IMR-90 (cell line): ENCODE data around the gene MAGI2. TPM values are rescaled to one million over a fixed set of nuclear protein-coding genes. Genes with fewer than 3 reads are reported as not detected.

Experiments used
- ATAC-seq: fragments of 200-7000 bp; cut with Tn5 transposase; 2 replicates; pipeline ENCODE4 v1.9.1; 2020; ENCODE audit warnings: low read depth, mild to moderate bottlenecking, moderate library complexity
- BruUV-seq: library from RNA; stranded (reverse); fragments of 400-500 nt; replicated peaks from 2 replicates; lab custom pipeline; 2021; lab: Mats Ljungman, UMichigan
- CTCF ChIA-PET: fragments of 300-600 bp; formaldehyde crosslinking; extraction: SDS; loops from one replicate; lab custom pipeline; 2021; ENCODE audit warnings: antibody characterized with exemption; lab: Yijun Ruan, JAX
- POLR2A ChIA-PET: fragments of 300-600 bp; sonication (Branson Sonifier 250); formaldehyde crosslinking; loops from one replicate; lab custom pipeline; 2022; ENCODE audit warnings: antibody characterized with exemption; ENCODE audit not compliant: unreplicated experiment; lab: Charles Lee
- DNase-seq: peaks from one replicate; pipeline ENCODE4 v3.0.0; 2013
- H2AFZ ChIP-seq: replicated peaks from 2 replicates; pipeline ENCODE3; 2013; ENCODE audit warnings: low read length, mild to moderate bottlenecking; ENCODE audit not compliant: poor library complexity
- H2AK5ac ChIP-seq: 2 replicates; pipeline ENCODE4 v1.6.1; 2013; ENCODE audit warnings: low read depth, low read length, inconsistent platforms
- H2AK9ac ChIP-seq: replicated peaks from 2 replicates; pipeline ENCODE3; 2013; ENCODE audit warnings: mild to moderate bottlenecking, low read depth, low read length, moderate library complexity; ENCODE audit not compliant: poor library complexity
- H2BK120ac ChIP-seq: 2 replicates; pipeline ENCODE4 v1.6.1; 2013; ENCODE audit warnings: low read depth, low read length, inconsistent platforms
- H2BK15ac ChIP-seq: 3 replicates; pipeline ENCODE4 v1.6.1; 2013; ENCODE audit warnings: low read depth, low read length, inconsistent platforms
- H2BK20ac ChIP-seq: 2 replicates; pipeline ENCODE4 v1.6.1; 2013; ENCODE audit warnings: low read depth, mild to moderate bottlenecking, inconsistent platforms, low read length, moderate library complexity
- H2BK5ac ChIP-seq: 2 replicates; pipeline ENCODE4 v1.6.1; 2013; ENCODE audit warnings: mild to moderate bottlenecking, low read depth, low read length, inconsistent platforms; ENCODE audit not compliant: poor library complexity, severe bottlenecking
- H3K14ac ChIP-seq: replicated peaks from 2 replicates; pipeline ENCODE4 v1.6.1; 2013; ENCODE audit warnings: low read depth, low read length, inconsistent platforms
- H3K18ac ChIP-seq: 2 replicates; pipeline ENCODE4 v1.6.1; 2013; ENCODE audit warnings: low read depth, low read length, control low read depth
- H3K23ac ChIP-seq: 2 replicates; pipeline ENCODE4 v1.6.1; 2013; ENCODE audit warnings: low read depth, low read length, inconsistent platforms
- H3K27ac ChIP-seq: 2 replicates; pipeline ENCODE4 v1.5.1; 2013; ENCODE audit warnings: mild to moderate bottlenecking, control low read depth, low read length; ENCODE audit not compliant: insufficient read depth
- H3K27me3 ChIP-seq: 2 replicates; pipeline ENCODE4 v1.6.1; 2013; ENCODE audit warnings: low read length; ENCODE audit not compliant: control insufficient read depth, insufficient read depth
- H3K36me3 ChIP-seq: 2 replicates; pipeline ENCODE4 v1.6.1; 2013; ENCODE audit warnings: low read length, mixed read lengths; ENCODE audit not compliant: control insufficient read depth, insufficient read depth
- H3K4ac ChIP-seq: 2 replicates; pipeline ENCODE4 v1.6.1; 2013; ENCODE audit warnings: low read depth, low read length, inconsistent platforms
- H3K4me1 ChIP-seq: 2 replicates; pipeline ENCODE4 v1.6.1; 2013; ENCODE audit warnings: low read length, mixed read lengths; ENCODE audit not compliant: control insufficient read depth, insufficient read depth
- H3K4me2 ChIP-seq: 2 replicates; pipeline ENCODE4 v1.6.1; 2013; ENCODE audit warnings: low read depth, mild to moderate bottlenecking, control low read depth, low read length, moderate library complexity
- H3K4me3 ChIP-seq: 2 replicates; pipeline ENCODE4 v1.5.1; 2013; ENCODE audit warnings: low read depth, mild to moderate bottlenecking, control low read depth, low read length, moderate library complexity; ENCODE audit not compliant: insufficient read depth
- H3K56ac ChIP-seq: 2 replicates; pipeline ENCODE4 v1.6.1; 2013; ENCODE audit warnings: low read length, inconsistent platforms; ENCODE audit not compliant: insufficient read depth; ENCODE audit errors: extremely low read depth
- H3K79me1 ChIP-seq, 2 experiments: 2 replicates each; pipeline ENCODE4 v1.6.1; 2013; ENCODE audit warnings: low read length in 2 of 2, inconsistent platforms in 1 of 2, low read depth in 1 of 2
- H3K9ac ChIP-seq: 2 replicates; pipeline ENCODE4 v1.6.1; 2013; ENCODE audit warnings: low read depth, low read length, control low read depth
- H3K9me1 ChIP-seq: 2 replicates; pipeline ENCODE4 v1.6.1; 2013; ENCODE audit warnings: low read length, inconsistent platforms; ENCODE audit not compliant: insufficient read depth
- H3K9me3 ChIP-seq: 2 replicates; pipeline ENCODE4 v1.6.1; 2013; ENCODE audit warnings: low read length; ENCODE audit not compliant: control insufficient read depth, insufficient read depth
- H4K20me1 ChIP-seq: 2 replicates; pipeline ENCODE4 v1.6.1; 2013; ENCODE audit warnings: low read length, inconsistent platforms; ENCODE audit not compliant: insufficient read depth
- H4K5ac ChIP-seq: 2 replicates; pipeline ENCODE4 v1.6.1; 2013; ENCODE audit warnings: mild to moderate bottlenecking, low read depth, low read length, control low read depth
- H4K8ac ChIP-seq, 2 experiments: 2 replicates each; pipeline ENCODE4 v1.6.1; 2013; ENCODE audit warnings: low read depth in 2 of 2, low read length in 2 of 2, control low read depth in 1 of 2, inconsistent platforms in 1 of 2
- H4K91ac ChIP-seq: 2 replicates; pipeline ENCODE4 v1.6.1; 2013; ENCODE audit warnings: low read depth, low read length, inconsistent platforms; ENCODE audit not compliant: insufficient read depth
- BHLHE40 ChIP-seq: fragments of 150-350 bp; IDR thresholded peaks from 2 replicates; pipeline ENCODE4 v1.6.1; 2016; ENCODE audit warnings: mild to moderate bottlenecking, low read depth, low read length
- CEBPB ChIP-seq: IDR thresholded peaks from 2 replicates; pipeline ENCODE4 v1.6.1; 2012; ENCODE audit warnings: low read depth, low read length, improper control_type of control experiment
- CHD1 ChIP-seq: IDR thresholded peaks from 2 replicates; pipeline ENCODE4 v1.6.1; 2012; ENCODE audit warnings: low read depth, low read length, improper control_type of control experiment
- FOS ChIP-seq: fragments of 150-350 bp; IDR thresholded peaks from 2 replicates; pipeline ENCODE4 v1.6.1; 2016; ENCODE audit warnings: low read depth, low read length
- MAFK ChIP-seq: IDR thresholded peaks from 2 replicates; pipeline ENCODE4 v1.6.1; 2012; ENCODE audit warnings: low read depth, low read length, improper control_type of control experiment
- MAZ ChIP-seq: IDR thresholded peaks from 2 replicates; pipeline ENCODE4 v1.6.1; 2012; ENCODE audit warnings: low read depth, mild to moderate bottlenecking, low read length, improper control_type of control experiment, moderate library complexity, borderline replicate concordance
- NFE2L2 ChIP-seq: fragments of 150-350 bp; IDR thresholded peaks from 2 replicates; pipeline ENCODE4 v1.6.1; 2016; ENCODE audit warnings: low read depth, mild to moderate bottlenecking, low read length
- POLR2A ChIP-seq: IDR thresholded peaks from 2 replicates; pipeline ENCODE4 v1.6.1; 2012; ENCODE audit warnings: mild to moderate bottlenecking, low read depth, low read length
- RAD21 ChIP-seq: IDR thresholded peaks from 2 replicates; pipeline ENCODE4 v1.6.1; 2012; ENCODE audit warnings: low read length, improper control_type of control experiment
- RFX5 ChIP-seq: IDR thresholded peaks from 2 replicates; pipeline ENCODE4 v1.8.0; 2012; ENCODE audit warnings: low read depth, mild to moderate bottlenecking, low read length, moderate library complexity
- SMC3 ChIP-seq: fragments of 150-350 bp; IDR thresholded peaks from 2 replicates; pipeline ENCODE4 v1.6.1; 2016; ENCODE audit warnings: low read depth, mild to moderate bottlenecking, antibody characterized with exemption, low read length, moderate library complexity
- whole genome bisulfite sequencing, 2 experiments: methylation state at CpG; one replicate each; pipeline versions ENCODE4 v1.1.5 to v1.1.7; 2013; ENCODE audit warnings: missing lambda C conversion rate in 2 of 2; ENCODE audit not compliant: insufficient read length in 1 of 2; ENCODE audit errors: extremely low coverage in 2 of 2; 5-methylcytosine and 5-hydroxymethylcytosine counted together
- dilution Hi-C: fragments of 300-500 bp; cut with HindIII; formaldehyde crosslinking; loops from one replicate; pipeline ENCODE4 v1.14.3; 2018; ENCODE audit warnings: low sequenced_read_pairs; ENCODE audit not compliant: unreplicated experiment
- in situ Hi-C: fragments of 300-500 bp; cut with MboI; formaldehyde crosslinking; loops from 3 replicates; pipeline ENCODE4 v1.14.3; 2019; ENCODE audit warnings: low sequenced_read_pairs, inconsistent platforms, mixed read lengths
- intact Hi-C: fragments of 100-400 bp; cut with micrococcal nuclease; formaldehyde crosslinking; loops from 2 replicates; pipeline ENCODE4 v1.10.0; 2022
- polyA plus RNA-seq, 3 experiments: library from polyadenylated mRNA; depleted of rRNA; stranded (reverse); fragments of >200 nt; gene quantifications; 2 replicates each; pipeline ENCODE4 v1.2.3, GENCODE V29; 2012; ENCODE audit warnings: low replicate concordance in 1 of 3
- total RNA-seq: library from RNA; depleted of rRNA; stranded (reverse); fragments of >200 nt; gene quantifications from 2 replicates; pipeline ENCODE4 v1.2.3, GENCODE V29; 2012
- TF ChIP-seq, protein P1 (sequence below): fragments of 150-350 bp; IDR thresholded peaks from 2 replicates; pipeline ENCODE4 v1.6.1; 2017; ENCODE audit warnings: mild to moderate bottlenecking, antibody characterized with exemption, low read length, low read depth
- TF ChIP-seq, protein P2 (sequence below): fragments of 150-350 bp; IDR thresholded peaks from 2 replicates; pipeline ENCODE4 v1.6.1; 2016; ENCODE audit warnings: low read depth, mild to moderate bottlenecking, low read length, moderate library complexity, borderline replicate concordance

Gene MAGI2
- total and polyA plus RNA-seq, 2 of the 4 experiments (the other 2 are of a cell fraction) = 2.5 to 17.9 TPM

DNA sequence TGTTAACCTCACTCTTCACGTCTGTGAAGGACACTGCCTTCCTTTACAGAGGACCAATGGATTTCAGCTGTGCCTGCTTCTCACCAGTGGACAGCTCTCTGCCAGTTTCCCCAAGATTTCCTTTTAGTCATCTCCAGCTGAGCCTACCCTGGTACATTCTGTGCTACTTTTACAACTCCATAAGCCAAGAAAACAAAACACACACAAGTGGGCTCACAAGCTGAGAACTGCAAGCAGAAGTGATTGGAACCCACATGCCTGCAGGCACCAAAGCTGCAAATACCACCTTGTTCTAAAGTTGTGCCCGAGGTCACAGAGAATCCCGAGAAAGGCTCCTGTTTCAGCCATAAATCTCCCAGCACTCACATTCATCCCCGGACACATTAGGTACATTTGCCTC lies 1018.1 kb downstream of the MAGI2 start:
- H3K79me1 ChIP-seq = no peaks in the 10 kb centered on the region
- in situ Hi-C loops = no loop called here
- WGBS, 2 experiments = 100% methylated on average over 1 of the region's 4 CpGs; no CpG with 5 or more reads in 1 of the 2 experiments
- H4K8ac ChIP-seq = no peak overlapping the region
- no peak overlapping the region for H3K4ac ChIP-seq
- BruUV-seq = no TSS peak
- no peak overlapping the region for H2BK20ac ChIP-seq
- ChIA-PET CTCF (no interaction called here), POLR2A (no interaction called here)
- no peak overlapping the region for H2BK120ac ChIP-seq
- dilution Hi-C loops = no loop called here
- H2AK5ac ChIP-seq = no peak overlapping the region
- H3K9ac ChIP-seq = no peak overlapping the region
- no peak overlapping the region for H3K18ac ChIP-seq
- H2BK15ac ChIP-seq = 0 out of 3 replicates have a peak overlapping the region, but pooled peaks have one; percentile 69
- TF ChIP-seq MAZ (no peak), CHD1 (no peak), POLR2A (no peak), MAFK (no peak), FOS (no peak), RAD21 (no peak), NFE2L2 (no peak), CEBPB (no peak), BHLHE40 (no peak), SMC3 (no peak), RFX5 (no peak)
- TF ChIP-seq, protein P1, sequence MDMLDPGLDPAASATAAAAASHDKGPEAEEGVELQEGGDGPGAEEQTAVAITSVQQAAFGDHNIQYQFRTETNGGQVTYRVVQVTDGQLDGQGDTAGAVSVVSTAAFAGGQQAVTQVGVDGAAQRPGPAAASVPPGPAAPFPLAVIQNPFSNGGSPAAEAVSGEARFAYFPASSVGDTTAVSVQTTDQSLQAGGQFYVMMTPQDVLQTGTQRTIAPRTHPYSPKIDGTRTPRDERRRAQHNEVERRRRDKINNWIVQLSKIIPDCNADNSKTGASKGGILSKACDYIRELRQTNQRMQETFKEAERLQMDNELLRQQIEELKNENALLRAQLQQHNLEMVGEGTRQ = no peak
- TF ChIP-seq, protein P2, sequence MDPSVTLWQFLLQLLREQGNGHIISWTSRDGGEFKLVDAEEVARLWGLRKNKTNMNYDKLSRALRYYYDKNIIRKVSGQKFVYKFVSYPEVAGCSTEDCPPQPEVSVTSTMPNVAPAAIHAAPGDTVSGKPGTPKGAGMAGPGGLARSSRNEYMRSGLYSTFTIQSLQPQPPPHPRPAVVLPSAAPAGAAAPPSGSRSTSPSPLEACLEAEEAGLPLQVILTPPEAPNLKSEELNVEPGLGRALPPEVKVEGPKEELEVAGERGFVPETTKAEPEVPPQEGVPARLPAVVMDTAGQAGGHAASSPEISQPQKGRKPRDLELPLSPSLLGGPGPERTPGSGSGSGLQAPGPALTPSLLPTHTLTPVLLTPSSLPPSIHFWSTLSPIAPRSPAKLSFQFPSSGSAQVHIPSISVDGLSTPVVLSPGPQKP = no peak
- ATAC-seq (no peak), DNase-seq (no peak)
- peaks cover 9% of the 10 kb centered on the region for H3K4me1 ChIP-seq
- no peak overlapping the region for H3K56ac ChIP-seq
- H4K20me1 ChIP-seq = no peaks in the 10 kb centered on the region
- H4K5ac ChIP-seq = no peak overlapping the region
- no peak overlapping the region for H2AFZ ChIP-seq
- H2AK9ac ChIP-seq = no peak overlapping the region
- no peak overlapping the region for H2BK5ac ChIP-seq
- no peaks in the 10 kb centered on the region for H3K27me3 ChIP-seq
- no peaks in the 10 kb centered on the region for H3K36me3 ChIP-seq
- no peaks in the 10 kb centered on the region for H3K9me3 ChIP-seq
- no peak overlapping the region for H3K27ac ChIP-seq
- no peak overlapping the region for H3K4me2 ChIP-seq
- no peak overlapping the region for H3K23ac ChIP-seq
- intact Hi-C loops = no loop called here
- no peak overlapping the region for H3K4me3 ChIP-seq
- no peak overlapping the region for H3K14ac ChIP-seq
- H4K91ac ChIP-seq = no peak overlapping the region
- H3K9me1 ChIP-seq = peaks cover 10% of the 10 kb centered on the region
